ENCODE results near the gene SALL1. TPM values are rescaled to one million over a fixed set of nuclear protein-coding genes. Genes with fewer than 3 reads are reported as not detected.

The SALL1 gene
- total and polyA plus RNA-seq, 10 donors = under 0.01 TPM; not detected in 9

DNA sequence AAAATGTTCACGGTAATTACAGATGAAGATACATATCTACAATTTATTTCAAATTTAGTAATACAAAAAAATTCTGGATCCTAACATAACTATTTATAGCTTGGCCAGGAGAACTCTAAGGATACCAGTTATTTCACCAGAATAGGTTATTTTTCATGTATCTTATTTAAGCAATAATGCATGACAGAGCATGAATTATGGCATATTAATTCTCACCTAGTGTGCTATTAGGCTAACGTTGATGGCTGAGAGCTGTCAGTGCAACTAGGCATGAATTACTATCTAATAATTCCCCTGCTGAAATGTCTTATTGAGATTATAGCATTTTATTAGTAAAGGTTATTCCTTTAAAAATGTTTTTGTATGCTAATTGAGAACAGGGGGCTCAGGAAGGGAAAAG, 44.5 kb downstream of the SALL1 start:
- peaks cover 0 to 27% (median 0%) of the 10 kb centered on the region in 7 donors for H3K27me3 ChIP-seq (replicated peaks in 1 of 7)
- intact Hi-C loops (cut with DNase I; ENCODE audit: low total_unique reads) = no loop called here
- TF ChIP-seq, protein P1, sequence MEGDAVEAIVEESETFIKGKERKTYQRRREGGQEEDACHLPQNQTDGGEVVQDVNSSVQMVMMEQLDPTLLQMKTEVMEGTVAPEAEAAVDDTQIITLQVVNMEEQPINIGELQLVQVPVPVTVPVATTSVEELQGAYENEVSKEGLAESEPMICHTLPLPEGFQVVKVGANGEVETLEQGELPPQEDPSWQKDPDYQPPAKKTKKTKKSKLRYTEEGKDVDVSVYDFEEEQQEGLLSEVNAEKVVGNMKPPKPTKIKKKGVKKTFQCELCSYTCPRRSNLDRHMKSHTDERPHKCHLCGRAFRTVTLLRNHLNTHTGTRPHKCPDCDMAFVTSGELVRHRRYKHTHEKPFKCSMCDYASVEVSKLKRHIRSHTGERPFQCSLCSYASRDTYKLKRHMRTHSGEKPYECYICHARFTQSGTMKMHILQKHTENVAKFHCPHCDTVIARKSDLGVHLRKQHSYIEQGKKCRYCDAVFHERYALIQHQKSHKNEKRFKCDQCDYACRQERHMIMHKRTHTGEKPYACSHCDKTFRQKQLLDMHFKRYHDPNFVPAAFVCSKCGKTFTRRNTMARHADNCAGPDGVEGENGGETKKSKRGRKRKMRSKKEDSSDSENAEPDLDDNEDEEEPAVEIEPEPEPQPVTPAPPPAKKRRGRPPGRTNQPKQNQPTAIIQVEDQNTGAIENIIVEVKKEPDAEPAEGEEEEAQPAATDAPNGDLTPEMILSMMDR (IDR thresholded peaks at IDR 0.05 in 8 of 11, conservative IDR thresholded peaks at IDR 0.05 in 3 of 11) = no peak
- no peak overlapping the region for H3K27ac ChIP-seq
- H3K9me3 ChIP-seq = peaks cover 0 to 7% (median 0%) of the 10 kb centered on the region in 8 donors
- H3K36me3 ChIP-seq = no peaks in the 10 kb centered on the region
- WGBS, 5 donors = 82 to 90% (median 87%) methylated on average over 2 of the region's 2 CpGs
- no peaks in the 10 kb centered on the region for H3K4me1 ChIP-seq
- no peak overlapping the region for H3K4me3 ChIP-seq
- no peak for DNase-seq

DNA sequence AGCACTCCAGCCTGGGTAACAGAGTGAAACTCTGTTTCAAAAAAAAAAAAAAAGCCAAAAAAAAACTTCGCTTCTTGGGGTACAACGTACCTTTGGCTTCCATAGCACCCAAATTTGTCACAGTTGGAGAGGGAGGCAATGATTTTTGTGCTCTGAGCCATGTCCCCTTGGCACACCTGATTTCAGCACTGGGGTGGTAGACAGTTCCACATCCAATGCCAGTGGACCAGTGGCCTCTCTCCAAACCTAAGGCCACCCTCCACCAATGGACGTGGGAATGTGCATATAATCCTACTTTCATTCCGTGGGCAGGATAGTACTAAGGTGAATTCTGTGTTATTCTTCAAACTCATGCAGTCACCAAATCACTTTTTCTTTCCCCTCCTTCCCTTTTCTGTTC, 47.5 kb downstream of the SALL1 start:
- Histone ChIP-seq H3K9me3 (no peaks in the 10 kb centered on the region), H3K27ac (no peak overlapping the region), H3K4me1 (no peaks in the 10 kb centered on the region), H3K4me3 (no peak overlapping the region), H3K36me3 (no peaks in the 10 kb centered on the region), H3K27me3 (replicated peaks in 1 of 7) (peaks cover 0 to 7% (median 0%) of the 10 kb centered on the region in 7 donors)
- no peak for TF ChIP-seq POLR2A (IDR thresholded peaks at IDR 0.05)
- WGBS, 5 donors = 65 to 77% (median 73%) methylated on average over 4 of the region's 4 CpGs
- no peak for DNase-seq
- intact Hi-C loops (cut with DNase I; ENCODE audit: low total_unique reads) = no loop called here

DNA sequence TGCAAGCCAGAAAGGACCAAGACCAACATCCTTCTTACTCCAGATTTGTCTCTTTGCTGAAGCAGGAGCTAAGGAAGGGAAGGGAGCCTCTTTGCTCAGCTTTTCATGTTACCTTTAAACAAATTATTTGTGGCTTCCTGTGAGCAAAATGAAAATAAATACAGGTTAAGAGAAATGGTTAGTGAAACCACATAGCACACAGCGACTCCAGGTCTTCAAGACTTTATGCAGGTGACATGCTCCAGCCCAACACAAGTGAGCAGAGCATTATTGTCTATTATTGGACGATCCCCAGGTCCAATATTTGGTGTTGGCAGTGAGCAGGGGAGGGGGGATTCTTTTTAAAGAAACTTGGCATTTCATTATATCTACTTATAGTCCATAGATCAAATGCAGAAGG, 53.3 kb downstream of the SALL1 start:
- TF ChIP-seq, protein P1 (IDR thresholded peaks at IDR 0.05 in 8 of 11, conservative IDR thresholded peaks at IDR 0.05 in 3 of 11) = no peak
- TF ChIP-seq POLR2AphosphoS5 (IDR thresholded peaks at IDR 0.05) = no peak
- TF ChIP-seq POLR2A (IDR thresholded peaks at IDR 0.05) = no peak
- no peaks in the 10 kb centered on the region for H3K36me3 ChIP-seq
- intact Hi-C loops (cut with DNase I; ENCODE audit: low total_unique reads) = no loop called here
- H3K4me1 ChIP-seq = no peaks in the 10 kb centered on the region
- H3K27ac ChIP-seq = no peak overlapping the region
- peaks cover 0 to 10% (median 0%) of the 10 kb centered on the region in 7 donors for H3K27me3 ChIP-seq (replicated peaks in 1 of 7)
- 47 to 78% (median 63%) methylated on average over 2 of the region's 2 CpGs for WGBS, 5 donors
- H3K9me3 ChIP-seq = no peaks in the 10 kb centered on the region
- no peak for DNase-seq
- H3K4me3 ChIP-seq = no peak overlapping the region

DNA sequence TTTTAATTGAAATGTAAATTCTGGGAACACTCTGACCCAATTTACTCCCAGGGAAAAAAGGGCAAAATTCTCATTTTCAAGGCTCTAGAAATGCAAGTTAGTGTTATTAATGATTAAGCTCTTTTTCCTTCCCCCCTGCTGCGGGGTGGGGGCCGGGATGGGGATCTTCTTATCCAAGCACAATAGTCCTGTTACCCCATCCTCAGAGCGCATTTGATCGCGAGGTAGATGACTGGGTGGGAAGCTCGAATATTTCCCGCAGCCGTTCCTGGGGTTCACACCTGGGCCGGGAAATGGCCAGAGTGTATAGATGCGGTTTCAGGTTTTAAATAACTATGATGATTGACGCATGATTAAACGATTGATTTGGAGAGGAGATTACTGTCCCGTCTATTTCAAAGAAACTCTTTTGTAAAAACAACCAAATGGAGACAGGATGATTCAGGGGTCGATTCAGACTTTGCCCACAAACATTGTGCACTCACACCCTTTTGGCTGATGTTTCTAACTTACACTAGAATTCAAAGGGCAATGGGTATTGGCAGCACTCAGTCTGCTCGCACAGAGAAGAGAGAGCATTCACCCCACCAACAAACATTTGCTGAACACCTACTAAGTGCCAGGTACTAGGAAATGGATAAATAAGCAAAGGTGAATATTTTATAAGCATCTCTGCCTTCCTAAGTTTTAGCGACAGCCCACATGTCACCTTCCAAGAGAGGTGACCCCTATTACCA, 55.0 kb downstream of the SALL1 start:
- Histone ChIP-seq H3K4me1 (no peaks in the 10 kb centered on the region), H3K9me3 (peaks cover 0 to 8% (median 1%) of the 10 kb centered on the region in 8 donors), H3K36me3 (no peaks in the 10 kb centered on the region), H3K4me3 (no peak overlapping the region), H3K27me3 (replicated peaks in 1 of 7) (peaks cover 0 to 10% (median 0%) of the 10 kb centered on the region in 7 donors), H3K27ac (no peak overlapping the region)
- TF ChIP-seq POLR2A (IDR thresholded peaks at IDR 0.05) (no peak), POLR2AphosphoS5 (IDR thresholded peaks at IDR 0.05) (no peak)
- TF ChIP-seq, protein P1 (IDR thresholded peaks at IDR 0.05 in 8 of 11, conservative IDR thresholded peaks at IDR 0.05 in 3 of 11) = no peak
- 50 to 63% (median 56%) methylated on average over 16 of the region's 16 CpGs for WGBS, 5 donors
- intact Hi-C loops (cut with DNase I; ENCODE audit: low total_unique reads) = no loop called here
- DNase-seq = no peak
